SH-SY5Y (cell line): Measurements from ENCODE around the gene INPP4A.

Experiments used
- GATA2 ChIP-seq: IDR thresholded peaks from 2 replicates; pipeline ENCODE4 v1.6.1; 2011; ENCODE audit warnings: mild to moderate bottlenecking, low read depth, low read length
- GATA3 ChIP-seq: IDR thresholded peaks from 2 replicates; pipeline ENCODE4 v1.6.1; 2011; ENCODE audit warnings: low read depth, mild to moderate bottlenecking, low read length, moderate library complexity

INPP4A gene

GRCh38 chr2:98463551-98463971, 18.9 kb downstream of the INPP4A start:
- TF ChIP-seq GATA2: no peak

- TF ChIP-seq GATA2 (no peak), GATA3 (no peak)
Observed at GRCh38 chr2:98463988-98464771, 19.5 kb downstream of the INPP4A start.

GRCh38 chr2:98464772-98465310, 20.2 kb downstream of the INPP4A start:
- TF ChIP-seq GATA3 (no peak), GATA2 (no peak)

- TF ChIP-seq GATA2: no peak
- no peak for TF ChIP-seq GATA3
Observed at GRCh38 chr2:98465456-98466226, 21.0 kb downstream of the INPP4A start.

- no peak for TF ChIP-seq GATA2
- TF ChIP-seq GATA3: no peak
Observed at GRCh38 chr2:98467082-98467536, 22.5 kb downstream of the INPP4A start.

GRCh38 chr2:98467652-98468051, 23.0 kb downstream of the INPP4A start:
- TF ChIP-seq GATA2 (no peak), GATA3 (no peak)

GRCh38 chr2:98468621-98469236, 24.1 kb downstream of the INPP4A start:
- no peak for TF ChIP-seq GATA2
- no peak for TF ChIP-seq GATA3

GRCh38 chr2:98469862-98470544, 25.3 kb downstream of the INPP4A start:
- no peak for TF ChIP-seq GATA3

- TF ChIP-seq GATA3 (no peak), GATA2 (no peak)
Observed at GRCh38 chr2:98470851-98471255, 26.2 kb downstream of the INPP4A start.

GRCh38 chr2:98471402-98472131, 26.9 kb downstream of the INPP4A start:
- TF ChIP-seq GATA3 (no peak), GATA2 (no peak)

GRCh38 chr2:98472132-98472650, 27.5 kb downstream of the INPP4A start:
- TF ChIP-seq GATA3: no peak
- TF ChIP-seq GATA2: no peak

GRCh38 chr2:98472961-98473746, 28.5 kb downstream of the INPP4A start:
- TF ChIP-seq GATA2 (no peak), GATA3 (no peak)
